SK-N-SH treated with all-trans-retinoic acid at 6 μM for 48 hours (cell line): Measurements from ENCODE around the gene PRKCB.

Source experiments
- ATAC-seq: fragments of 200-7000 bp; cut with Tn5 transposase; 3 replicates; pipeline ENCODE4 v1.9.1; 2020; ENCODE audit warnings: mild to moderate bottlenecking, moderate library complexity
- ARNTL ChIP-seq: fragments of 450-650 bp; formaldehyde crosslinking; IDR thresholded peaks from 2 replicates; pipeline ENCODE4 v1.5.0; 2020; ENCODE audit warnings: low read depth, mild to moderate bottlenecking, moderate library complexity, borderline replicate concordance
- BACH2 ChIP-seq: fragments of 250-450 bp; sonication (Bioruptor Pico); IDR thresholded peaks from 2 replicates; pipeline ENCODE4 v1.9.0; 2021; ENCODE audit warnings: mild to moderate bottlenecking, borderline replicate concordance
- CREB5 ChIP-seq: fragments of 250-450 bp; sonication (Bioruptor Pico); IDR thresholded peaks from 2 replicates; pipeline ENCODE4 v1.5.1; 2020; ENCODE audit warnings: low read depth, mild to moderate bottlenecking, moderate library complexity
- CSDC2 ChIP-seq: fragments of 250-450 bp; sonication (Bioruptor Pico); IDR thresholded peaks from 2 replicates; pipeline ENCODE4 v1.5.0; 2020; ENCODE audit warnings: mild to moderate bottlenecking, moderate library complexity
- CSRNP3 ChIP-seq: fragments of 250-450 bp; sonication (Bioruptor Pico); IDR thresholded peaks from 2 replicates; pipeline ENCODE4 v1.5.1; 2021; ENCODE audit warnings: mild to moderate bottlenecking, moderate library complexity
- ESRRG ChIP-seq: fragments of 250-450 bp; sonication (Bioruptor Pico); IDR thresholded peaks from 2 replicates; pipeline ENCODE4 v1.6.1; 2021; ENCODE audit warnings: mild to moderate bottlenecking
- GLIS3 ChIP-seq: fragments of 250-450 bp; sonication (Bioruptor Pico); IDR thresholded peaks from 2 replicates; pipeline ENCODE4 v1.5.0; 2020; ENCODE audit warnings: mild to moderate bottlenecking, moderate library complexity
- ISL1 ChIP-seq: fragments of 250-450 bp; sonication (Bioruptor Pico); IDR thresholded peaks from 2 replicates; pipeline ENCODE4 v2.1.2; 2022; ENCODE audit warnings: mild to moderate bottlenecking, moderate library complexity
- OSR1 ChIP-seq: fragments of 250-450 bp; sonication (Bioruptor Pico); IDR thresholded peaks from 2 replicates; pipeline ENCODE4 v1.8.0; 2022; ENCODE audit warnings: moderate library complexity, mild to moderate bottlenecking, inconsistent platforms
- PATZ1 ChIP-seq: fragments of 250-450 bp; sonication (Bioruptor Pico); IDR thresholded peaks from 2 replicates; pipeline ENCODE4 v1.8.0; 2020; ENCODE audit warnings: mild to moderate bottlenecking, moderate library complexity, borderline replicate concordance
- POU6F1 ChIP-seq: fragments of 250-450 bp; sonication (Bioruptor Pico); IDR thresholded peaks from 2 replicates; pipeline ENCODE4 v1.8.0; 2021; ENCODE audit warnings: low read depth, mild to moderate bottlenecking, moderate library complexity, borderline replicate concordance
- PPARA ChIP-seq: fragments of 250-450 bp; sonication (Bioruptor Pico); IDR thresholded peaks from 2 replicates; pipeline ENCODE4 v1.5.0; 2020; ENCODE audit warnings: mild to moderate bottlenecking, borderline replicate concordance
- RARB ChIP-seq: fragments of 250-450 bp; sonication (Bioruptor Pico); IDR thresholded peaks from 2 replicates; pipeline ENCODE4 v1.8.0; 2021; ENCODE audit warnings: mild to moderate bottlenecking, moderate library complexity
- SNAI2 ChIP-seq: fragments of 250-450 bp; sonication (Bioruptor Pico); IDR thresholded peaks from 2 replicates; pipeline ENCODE4 v1.5.0; 2020; ENCODE audit warnings: mild to moderate bottlenecking, moderate library complexity
- TCF4 ChIP-seq: fragments of 250-450 bp; sonication (Bioruptor Pico); IDR thresholded peaks from 2 replicates; pipeline ENCODE4 v1.8.0; 2021; ENCODE audit warnings: mild to moderate bottlenecking, moderate library complexity, borderline replicate concordance
- TOX ChIP-seq: fragments of 250-450 bp; sonication (Bioruptor Pico); IDR thresholded peaks from 2 replicates; pipeline ENCODE4 v1.8.0; 2021; ENCODE audit warnings: mild to moderate bottlenecking, moderate library complexity, borderline replicate concordance
- TSHZ2 ChIP-seq: fragments of 250-450 bp; sonication (Bioruptor Pico); IDR thresholded peaks from 2 replicates; pipeline ENCODE4 v1.5.0; 2020; ENCODE audit warnings: mild to moderate bottlenecking, moderate library complexity
- ZC3H10 ChIP-seq: fragments of 250-450 bp; sonication (Bioruptor Pico); IDR thresholded peaks from 2 replicates; pipeline ENCODE4 v1.5.1; 2021; ENCODE audit warnings: mild to moderate bottlenecking, moderate library complexity
- ZFP3 ChIP-seq: fragments of 250-450 bp; sonication (Bioruptor Pico); IDR thresholded peaks from 2 replicates; pipeline ENCODE4 v1.5.0; 2020; ENCODE audit warnings: mild to moderate bottlenecking, moderate library complexity
- ZFP30 ChIP-seq: fragments of 450-650 bp; formaldehyde crosslinking; IDR thresholded peaks from 2 replicates; pipeline ENCODE4 v1.5.0; 2022; ENCODE audit warnings: mild to moderate bottlenecking, moderate library complexity
- ZNF565 ChIP-seq: fragments of 450-650 bp; formaldehyde crosslinking; conservative IDR thresholded peaks from 2 replicates; pipeline ENCODE4 v1.5.0; 2020; ENCODE audit warnings: low read depth, mild to moderate bottlenecking, moderate library complexity
- ZNF70 ChIP-seq: fragments of 450-650 bp; formaldehyde crosslinking; IDR thresholded peaks from 2 replicates; pipeline ENCODE4 v1.5.0; 2020; ENCODE audit warnings: mild to moderate bottlenecking, moderate library complexity
- ZNF8 ChIP-seq: fragments of 450-650 bp; formaldehyde crosslinking; IDR thresholded peaks from 2 replicates; pipeline ENCODE4 v1.5.0; 2020; ENCODE audit warnings: mild to moderate bottlenecking, moderate library complexity

PRKCB gene

GRCh38 chr16:24178496-24178895, 342.7 kb downstream of the PRKCB start (continued):
- TF ChIP-seq OSR1 (CRISPR knock-in tag) (no peak), ZFP30 (no peak), GLIS3 (CRISPR knock-in tag) (no peak), TOX (CRISPR knock-in tag) (no peak)

- no peak for ATAC-seq
- TF ChIP-seq RARB (CRISPR knock-in tag) (no peak), CREB5 (no peak), GLIS3 (CRISPR knock-in tag) (no peak), ESRRG (CRISPR knock-in tag) (no peak), ZNF70 (CRISPR knock-in tag) (no peak), ZNF565 (no peak), ISL1 (CRISPR knock-in tag) (no peak), TOX (CRISPR knock-in tag) (no peak), CSRNP3 (CRISPR knock-in tag) (no peak), ARNTL (CRISPR knock-in tag) (no peak), ZFP3 (no peak), BACH2 (CRISPR knock-in tag) (no peak), ZC3H10 (CRISPR knock-in tag) (no peak), TCF4 (CRISPR knock-in tag) (no peak), SNAI2 (CRISPR knock-in tag) (no peak), PPARA (no peak)
Measured at GRCh38 chr16:24180451-24180850, 344.7 kb downstream of the PRKCB start.

- no peak for ATAC-seq
- no peak for TF ChIP-seq GLIS3 (CRISPR knock-in tag)
- TF ChIP-seq ZNF70 (CRISPR knock-in tag): no peak
- peak; percentile 43; the same call in 1 of the 2 replicates for TF ChIP-seq TCF4 (CRISPR knock-in tag)
Measured at GRCh38 chr16:24188021-24188542, 352.3 kb downstream of the PRKCB start.

GRCh38 chr16:24188751-24189318, 353.1 kb downstream of the PRKCB start:
- no peak for ATAC-seq
- no peak for TF ChIP-seq RARB (CRISPR knock-in tag)
- no peak for TF ChIP-seq PATZ1 (CRISPR knock-in tag)
- TF ChIP-seq ZFP3: no peak
- no peak for TF ChIP-seq POU6F1 (CRISPR knock-in tag)
- TF ChIP-seq ARNTL (CRISPR knock-in tag): no peak
- no peak for TF ChIP-seq ZFP30
- no peak for TF ChIP-seq ESRRG (CRISPR knock-in tag)
- TF ChIP-seq BACH2 (CRISPR knock-in tag): no peak
- TF ChIP-seq ZNF70 (CRISPR knock-in tag): no peak
- TF ChIP-seq TSHZ2: no peak
- TF ChIP-seq OSR1 (CRISPR knock-in tag): no peak
- TF ChIP-seq CREB5: no peak
- no peak for TF ChIP-seq CSDC2 (CRISPR knock-in tag)
- TF ChIP-seq ZNF8: no peak
- TF ChIP-seq TOX (CRISPR knock-in tag): no peak
- no peak for TF ChIP-seq PPARA
- no peak for TF ChIP-seq CSRNP3 (CRISPR knock-in tag)
- no peak for TF ChIP-seq ZNF565
- no peak for TF ChIP-seq SNAI2 (CRISPR knock-in tag)
- TF ChIP-seq TCF4 (CRISPR knock-in tag): no peak
